Measurements from ENCODE around the gene HSPB7. TPM values are rescaled to one million over a fixed set of nuclear protein-coding genes. Genes with fewer than 3 reads are reported as not detected.
"Not testable (repeated sequence)": the region's sequence is repeated elsewhere in the genome, so short reads cannot be mapped to it uniquely, and the experiment has no call there.

Gene HSPB7
- total RNA-seq, 1 experiment from 2014 or later, result not detected

GRCh38 chr1:16057314-16057915, 39.6 kb upstream of the HSPB7 start:
- POLR2A ChIA-PET, result not testable (repeated sequence)

DNA sequence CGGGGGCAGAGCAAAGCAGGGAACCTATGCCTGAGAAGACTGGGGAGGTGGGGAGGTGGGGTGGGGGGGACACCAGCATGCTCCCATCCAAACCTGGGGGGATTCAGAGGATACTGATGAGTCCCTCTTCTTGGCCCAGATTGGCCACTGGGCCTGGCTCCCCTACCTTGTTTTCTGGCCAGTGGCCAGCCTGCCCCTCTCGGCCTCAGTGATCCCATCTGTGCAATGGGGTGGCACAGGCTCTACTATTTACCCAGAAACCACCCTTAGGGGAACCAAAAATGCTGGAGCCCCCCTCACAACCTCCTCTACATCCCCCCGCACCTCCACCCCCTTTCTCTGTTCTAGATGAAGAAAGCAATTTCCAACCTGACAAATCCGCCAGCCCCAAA, 38.7 kb upstream of the HSPB7 start:
- H3K4me1 ChIP-seq; H3K9me3 ChIP-seq; H3K4me1 Mint-ChIP-seq (ENCODE audit: low read depth, unreplicated experiment); DNase-seq; BruUV-seq (replicated peaks); H3K27me3 Mint-ChIP-seq (ENCODE audit: insufficient read depth, unreplicated experiment); H3K4me3 ChIP-seq (ENCODE audit: low read depth, low read length); H3K27ac Mint-ChIP-seq (ENCODE audit: unreplicated experiment); POLR2A ChIA-PET; H3K36me3 Mint-ChIP-seq (ENCODE audit: insufficient read depth, unreplicated experiment); H3K9me3 Mint-ChIP-seq (ENCODE audit: unreplicated experiment); H3K4me3 Mint-ChIP-seq (ENCODE audit: unreplicated experiment); H3K27me3 ChIP-seq (replicated peaks; ENCODE audit: control insufficient read depth, insufficient read depth, low read length); H3K36me3 ChIP-seq (ENCODE audit: control insufficient read depth, insufficient read depth, low read length): not testable (repeated sequence)
- CTCF ChIA-PET, result interaction anchor here (1.1 kb wide), 1 partner anchor 46 kb away, joined by 4 read pairs; no protein-coding TSS in a partner anchor
- intact Hi-C loops (cut with micrococcal nuclease; ENCODE audit: unreplicated experiment), result loop anchor here (1.0 kb wide), 1 partner anchor 47 kb away; no protein-coding TSS in a partner anchor

More at GRCh38 chr1:16057314-16057915, 39.6 kb upstream of the HSPB7 start:
- BruUV-seq (replicated peaks); H3K27me3 ChIP-seq (replicated peaks; ENCODE audit: control insufficient read depth, insufficient read depth, low read length); H3K36me3 Mint-ChIP-seq (ENCODE audit: insufficient read depth, unreplicated experiment); H3K36me3 ChIP-seq (ENCODE audit: control insufficient read depth, insufficient read depth, low read length); H3K4me1 Mint-ChIP-seq (ENCODE audit: low read depth, unreplicated experiment); DNase-seq; H3K9me3 Mint-ChIP-seq (ENCODE audit: unreplicated experiment); H3K27me3 Mint-ChIP-seq (ENCODE audit: insufficient read depth, unreplicated experiment); H3K4me1 ChIP-seq; H3K9me3 ChIP-seq; H3K4me3 ChIP-seq (ENCODE audit: low read depth, low read length); intact Hi-C loops (cut with micrococcal nuclease; ENCODE audit: unreplicated experiment); CTCF ChIA-PET; H3K27ac Mint-ChIP-seq (ENCODE audit: unreplicated experiment); H3K4me3 Mint-ChIP-seq (ENCODE audit: unreplicated experiment): not testable (repeated sequence)

DNA sequence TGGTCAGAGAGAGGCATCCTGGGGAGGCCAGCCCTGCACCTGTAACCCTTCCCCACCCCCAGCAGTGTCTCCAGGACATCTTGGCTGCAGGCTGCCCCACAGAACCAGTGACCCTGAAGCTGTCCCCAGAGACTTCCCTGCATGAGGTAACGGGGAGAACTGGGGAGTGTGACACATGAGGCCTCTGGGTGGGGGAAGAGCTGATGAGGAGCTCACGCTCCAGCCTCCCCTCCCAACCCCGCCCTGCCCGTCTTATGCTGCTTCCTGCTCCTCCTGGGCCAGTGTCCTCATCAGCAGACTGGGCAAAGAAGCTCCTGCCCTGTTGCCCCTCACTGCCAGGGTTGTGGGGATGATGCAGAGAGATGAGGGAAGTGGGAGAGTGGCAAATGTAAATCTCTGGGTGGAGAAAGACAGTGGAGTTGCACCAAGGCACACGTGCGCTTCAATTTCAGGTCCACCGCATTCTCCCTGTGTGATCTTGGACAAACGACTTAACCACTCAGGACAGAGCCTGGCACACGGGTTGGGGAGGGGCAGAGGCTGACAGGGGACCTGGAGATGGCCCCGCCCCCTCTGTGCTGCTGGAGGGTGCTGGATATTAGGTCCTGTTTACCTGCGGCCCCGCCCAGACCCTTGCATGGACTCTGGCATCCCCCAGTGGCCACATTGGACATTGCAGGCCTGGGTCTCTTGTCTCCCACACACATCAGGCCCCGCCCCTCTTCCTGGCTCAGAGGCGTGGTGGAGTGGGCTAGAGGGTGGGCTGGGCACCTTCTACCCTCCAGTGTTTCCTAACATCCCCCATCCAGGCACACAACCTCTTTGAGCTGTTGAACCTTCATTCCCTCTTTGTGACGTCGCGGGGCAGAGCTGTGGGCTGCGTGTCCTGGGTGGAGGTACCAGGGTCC, 38.0 kb upstream of the HSPB7 start:
- Mint-ChIP-seq H3K4me1 (ENCODE audit: low read depth, unreplicated experiment) (no peaks in the 10 kb centered on the region), H3K27ac (ENCODE audit: unreplicated experiment) (no peak overlapping the region)

More for the DNA sequence above, 38.0 kb upstream of the HSPB7 start:
- no peak overlapping the region for H3K4me3 ChIP-seq (ENCODE audit: low read depth, low read length)
- intact Hi-C loops (cut with micrococcal nuclease; ENCODE audit: unreplicated experiment), result loop anchor here (1.0 kb wide), 1 partner anchor 47 kb away; no protein-coding TSS in a partner anchor
- H3K36me3 ChIP-seq (ENCODE audit: control insufficient read depth, insufficient read depth, low read length), result no peaks in the 10 kb centered on the region
- H3K9me3 ChIP-seq, result no peaks in the 10 kb centered on the region
- ChIA-PET POLR2A (no interaction called here), CTCF (interaction anchor here (1.1 kb wide), 1 partner anchor 46 kb away, joined by 4 read pairs; no protein-coding TSS in a partner anchor)
- Mint-ChIP-seq H3K9me3 (ENCODE audit: unreplicated experiment) (no peaks in the 10 kb centered on the region), H3K36me3 (ENCODE audit: insufficient read depth, unreplicated experiment) (no peaks in the 10 kb centered on the region), H3K4me3 (ENCODE audit: unreplicated experiment) (no peak overlapping the region), H3K27me3 (ENCODE audit: insufficient read depth, unreplicated experiment) (no peaks in the 10 kb centered on the region)
- no TSS peak for BruUV-seq (replicated peaks)
- TF ChIP-seq, protein P1, sequence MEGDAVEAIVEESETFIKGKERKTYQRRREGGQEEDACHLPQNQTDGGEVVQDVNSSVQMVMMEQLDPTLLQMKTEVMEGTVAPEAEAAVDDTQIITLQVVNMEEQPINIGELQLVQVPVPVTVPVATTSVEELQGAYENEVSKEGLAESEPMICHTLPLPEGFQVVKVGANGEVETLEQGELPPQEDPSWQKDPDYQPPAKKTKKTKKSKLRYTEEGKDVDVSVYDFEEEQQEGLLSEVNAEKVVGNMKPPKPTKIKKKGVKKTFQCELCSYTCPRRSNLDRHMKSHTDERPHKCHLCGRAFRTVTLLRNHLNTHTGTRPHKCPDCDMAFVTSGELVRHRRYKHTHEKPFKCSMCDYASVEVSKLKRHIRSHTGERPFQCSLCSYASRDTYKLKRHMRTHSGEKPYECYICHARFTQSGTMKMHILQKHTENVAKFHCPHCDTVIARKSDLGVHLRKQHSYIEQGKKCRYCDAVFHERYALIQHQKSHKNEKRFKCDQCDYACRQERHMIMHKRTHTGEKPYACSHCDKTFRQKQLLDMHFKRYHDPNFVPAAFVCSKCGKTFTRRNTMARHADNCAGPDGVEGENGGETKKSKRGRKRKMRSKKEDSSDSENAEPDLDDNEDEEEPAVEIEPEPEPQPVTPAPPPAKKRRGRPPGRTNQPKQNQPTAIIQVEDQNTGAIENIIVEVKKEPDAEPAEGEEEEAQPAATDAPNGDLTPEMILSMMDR (IDR thresholded peaks at IDR 0.05; ENCODE audit: insufficient read depth in 1 of 2, low read depth in 1 of 2, low read length in 1 of 2, severe bottlenecking in 1 of 2, unreplicated experiment in 1 of 2), result peak; percentile 68 to 80
- DNase-seq, result peak; percentile 87
- H3K4me1 ChIP-seq, result no peaks in the 10 kb centered on the region
- no peaks in the 10 kb centered on the region for H3K27me3 ChIP-seq (replicated peaks; ENCODE audit: control insufficient read depth, insufficient read depth, low read length)
